Iris pigment epithelial cell (primary cell): ENCODE data around the gene CSK.

ENCODE experiments used
- DNase-seq: peaks from one replicate; pipeline ENCODE4 v3.0.0-alpha.2; 2011; ENCODE audit warnings: low read depth

The CSK gene

GRCh38 chr15:74843445-74843828 lies 61.6 kb downstream of the CSK start:
- no peak for DNase-seq

GRCh38 chr15:74843891-74844299 lies 62.0 kb downstream of the CSK start:
- no peak for DNase-seq

GRCh38 chr15:74844319-74845207 lies 62.7 kb downstream of the CSK start:
- DNase-seq = no peak

- DNase-seq = no peak
These were observed 63.3 kb downstream of the CSK start for GRCh38 chr15:74845208-74845568.

GRCh38 chr15:74845581-74845980 lies 63.7 kb downstream of the CSK start:
- DNase-seq = no peak

GRCh38 chr15:74847432-74847831 lies 65.6 kb downstream of the CSK start:
- DNase-seq = no peak

GRCh38 chr15:74850393-74850792 lies 68.5 kb downstream of the CSK start:
- no peak for DNase-seq

- DNase-seq = no peak
These were observed 70.1 kb downstream of the CSK start for GRCh38 chr15:74851960-74852359.
